ENCODE data around the gene GNB4.

GNB4 gene

GRCh38 chr3:179432451-179432850 lies 18.8 kb downstream of the GNB4 start:
- DNase-seq: no peak

- no peak for DNase-seq
Observed at GRCh38 chr3:179432021-179432420, 19.2 kb downstream of the GNB4 start.

- DNase-seq: no peak
Observed at GRCh38 chr3:179430277-179430870, 20.9 kb downstream of the GNB4 start.

- DNase-seq: no peak
Observed at GRCh38 chr3:179428876-179429548, 22.3 kb downstream of the GNB4 start.

GRCh38 chr3:179425075-179425474 lies 26.2 kb downstream of the GNB4 start:
- DNase-seq: no peak

GRCh38 chr3:179421500-179421899 lies 29.8 kb downstream of the GNB4 start:
- DNase-seq: no peak

GRCh38 chr3:179418610-179419009 lies 32.7 kb downstream of the GNB4 start:
- DNase-seq: no peak

- DNase-seq: no peak
Observed at GRCh38 chr3:179416681-179417080, 34.6 kb downstream of the GNB4 start.

GRCh38 chr3:179415377-179415776 lies 35.9 kb downstream of the GNB4 start:
- DNase-seq: no peak

GRCh38 chr3:179414804-179415203 lies 36.5 kb downstream of the GNB4 start:
- DNase-seq: no peak

GRCh38 chr3:179410999-179411398 lies 40.3 kb downstream of the GNB4 start:
- no peak for DNase-seq

- DNase-seq: no peak
Observed at GRCh38 chr3:179410331-179410730, 40.9 kb downstream of the GNB4 start.

- no peak for DNase-seq
Observed at GRCh38 chr3:179404307-179404706, 47.0 kb downstream of the GNB4 start.

GRCh38 chr3:179402963-179403362 lies 48.3 kb downstream of the GNB4 start:
- no peak for DNase-seq

GRCh38 chr3:179401561-179401960 lies 49.7 kb downstream of the GNB4 start:
- DNase-seq: no peak

GRCh38 chr3:179398574-179399231 lies 52.6 kb downstream of the GNB4 start:
- no peak for DNase-seq

- no peak for DNase-seq
Observed at GRCh38 chr3:179391906-179392305, 59.4 kb downstream of the GNB4 start.

- DNase-seq: no peak
Observed at GRCh38 chr3:179376474-179376873, 74.8 kb downstream of the GNB4 start.

GRCh38 chr3:179375091-179375999 lies 75.9 kb downstream of the GNB4 start:
- DNase-seq: no peak

- DNase-seq: peak in 1 of 5 experiments; percentile 4
Observed at GRCh38 chr3:179373938-179374337, 77.3 kb downstream of the GNB4 start.

- DNase-seq: no peak
Observed at GRCh38 chr3:179369621-179370020, 81.6 kb downstream of the GNB4 start.

GRCh38 chr3:179363332-179363731 lies 87.9 kb downstream of the GNB4 start:
- DNase-seq: no peak

GRCh38 chr3:179355996-179356395 lies 95.3 kb downstream of the GNB4 start:
- no peak for DNase-seq
